H9 (cell line): ENCODE data around the gene CTSE. TPM values are rescaled to one million over a fixed set of nuclear protein-coding genes. Genes with fewer than 3 reads are reported as not detected.

ENCODE experiments used
- DNase-seq: peaks from one replicate; pipeline ENCODE4 v3.0.0-alpha.2; 2017
- H2AFZ ChIP-seq: one replicate; pipeline ENCODE4 v1.6.1; 2013; ENCODE audit warnings: mild to moderate bottlenecking, low read length, control low read depth, moderate library complexity
- H2AK5ac ChIP-seq: 2 replicates; pipeline ENCODE4 v1.6.1; 2013; ENCODE audit warnings: low read length, control low read depth, mixed read lengths; ENCODE audit not compliant: insufficient read length
- H2BK120ac ChIP-seq: one replicate; pipeline ENCODE4 v1.6.1; 2013; ENCODE audit warnings: low read depth, mild to moderate bottlenecking, low read length, control low read depth, inconsistent platforms; ENCODE audit not compliant: poor library complexity, severe bottlenecking
- H2BK12ac ChIP-seq: 2 replicates; pipeline ENCODE4 v1.6.1; 2013; ENCODE audit warnings: low read length, control low read depth, mixed read lengths, low read depth; ENCODE audit not compliant: insufficient read length
- H2BK15ac ChIP-seq: 2 replicates; pipeline ENCODE4 v1.6.1; 2013; ENCODE audit warnings: low read depth, low read length, control low read depth
- H2BK20ac ChIP-seq: one replicate; pipeline ENCODE4 v1.6.1; 2013; ENCODE audit warnings: low read depth, mild to moderate bottlenecking, low read length, control low read depth, inconsistent platforms; ENCODE audit not compliant: poor library complexity, severe bottlenecking
- H2BK5ac ChIP-seq: 2 replicates; pipeline ENCODE4 v1.6.1; 2013; ENCODE audit warnings: low read length, control low read depth, mixed read lengths; ENCODE audit not compliant: insufficient read length
- H3K14ac ChIP-seq: 2 replicates; pipeline ENCODE4 v1.6.1; 2013; ENCODE audit warnings: low read length, control low read depth; ENCODE audit not compliant: insufficient read depth
- H3K18ac ChIP-seq: 2 replicates; pipeline ENCODE4 v1.6.1; 2013; ENCODE audit warnings: low read depth, mild to moderate bottlenecking, mixed read lengths, low read length, control low read depth; ENCODE audit not compliant: insufficient read length
- H3K23ac ChIP-seq: 2 replicates; pipeline ENCODE4 v1.6.1; 2013; ENCODE audit warnings: low read length, control low read depth, mixed read lengths, low read depth; ENCODE audit not compliant: insufficient read length
- H3K23me2 ChIP-seq: 2 replicates; pipeline ENCODE4 v1.6.1; 2013; ENCODE audit warnings: low read depth, mild to moderate bottlenecking, mixed read lengths, low read length, control low read depth; ENCODE audit not compliant: insufficient read length, poor library complexity, severe bottlenecking
- H3K27ac ChIP-seq: 2 replicates; pipeline ENCODE4 v1.5.1; 2013; ENCODE audit warnings: low read length, control low read depth, mixed read lengths, low read depth; ENCODE audit not compliant: insufficient read length
- H3K27me3 ChIP-seq: 2 replicates; pipeline ENCODE4 v1.6.1; 2013; ENCODE audit warnings: low read length, control low read depth, inconsistent platforms; ENCODE audit not compliant: insufficient read depth
- H3K4ac ChIP-seq: 2 replicates; pipeline ENCODE4 v1.6.1; 2013; ENCODE audit warnings: low read depth, mild to moderate bottlenecking, control low read depth, inconsistent platforms, low read length, moderate library complexity
- H3K4me1 ChIP-seq: 2 replicates; pipeline ENCODE4 v1.6.1; 2013; ENCODE audit warnings: low read length, control low read depth, inconsistent platforms; ENCODE audit not compliant: insufficient read depth
- H3K4me2 ChIP-seq: 2 replicates; pipeline ENCODE4 v1.6.1; 2013; ENCODE audit warnings: low read length, control low read depth, mixed read lengths; ENCODE audit not compliant: insufficient read length, insufficient read depth
- H3K56ac ChIP-seq: 2 replicates; pipeline ENCODE4 v1.6.1; 2013; ENCODE audit warnings: low read depth, mild to moderate bottlenecking, mixed read lengths, low read length, control low read depth; ENCODE audit not compliant: insufficient read length
- H3K79me1 ChIP-seq: 2 replicates; pipeline ENCODE4 v1.6.1; 2013; ENCODE audit warnings: low read depth, mild to moderate bottlenecking, moderate library complexity, low read length, control low read depth, inconsistent platforms; ENCODE audit not compliant: insufficient read depth, poor library complexity, severe bottlenecking
- H3K79me2 ChIP-seq: 2 replicates; pipeline ENCODE4 v1.6.1; 2013; ENCODE audit warnings: low read length, control low read depth, inconsistent platforms; ENCODE audit not compliant: insufficient read depth
- H3K9ac ChIP-seq: 2 replicates; pipeline ENCODE4 v1.6.1; 2013; ENCODE audit warnings: low read length, control low read depth, mixed read lengths; ENCODE audit not compliant: insufficient read length; ENCODE audit errors: extremely low read depth
- H3K9me3 ChIP-seq: one replicate; pipeline ENCODE4 v1.6.1; 2013; ENCODE audit warnings: low read depth, low read length, inconsistent platforms; ENCODE audit not compliant: control insufficient read depth
- H3T11ph ChIP-seq: one replicate; pipeline ENCODE4 v1.6.1; 2013; ENCODE audit warnings: mild to moderate bottlenecking, low read length, control low read depth, inconsistent platforms
- H4K20me1 ChIP-seq: one replicate; pipeline ENCODE4 v1.6.1; 2013; ENCODE audit not compliant: control insufficient read depth, insufficient read length, insufficient read depth
- H4K5ac ChIP-seq: 2 replicates; pipeline ENCODE4 v1.6.1; 2013; ENCODE audit warnings: low read depth, mild to moderate bottlenecking, mixed read lengths, low read length, control low read depth; ENCODE audit not compliant: insufficient read length
- H4K8ac ChIP-seq: replicated peaks from 2 replicates; pipeline ENCODE4 v1.6.1; 2013; ENCODE audit warnings: low read length, control low read depth, mixed read lengths, low read depth; ENCODE audit not compliant: insufficient read length
- H4K91ac ChIP-seq: 2 replicates; pipeline ENCODE4 v1.6.1; 2013; ENCODE audit warnings: low read depth, mild to moderate bottlenecking, moderate library complexity, mixed read lengths, low read length, control low read depth; ENCODE audit not compliant: insufficient read length
- H3K27ac Mint-ChIP-seq, 3 experiments: 2 replicates in 2 of 3; 3 replicates in 1 of 3; pipeline ENCODE4 v1.8.0; 2020 to 2021; ENCODE audit warnings: mixed read lengths in 3 of 3, mild to moderate bottlenecking in 1 of 3, moderate library complexity in 1 of 3
- H3K27me3 Mint-ChIP-seq: 2 replicates; pipeline ENCODE4 v1.8.0; 2021; ENCODE audit warnings: low read depth, mild to moderate bottlenecking, moderate library complexity, mixed read lengths
- H3K36me3 Mint-ChIP-seq, 3 experiments: 2 replicates in 2 of 3; 3 replicates in 1 of 3; pipeline ENCODE4 v1.8.0; 2020 to 2021; ENCODE audit warnings: low read depth in 3 of 3, mixed read lengths in 3 of 3; ENCODE audit not compliant: insufficient read depth in 1 of 3
- H3K4me1 Mint-ChIP-seq, 2 experiments: 2 replicates each; pipeline ENCODE4 v1.8.0; 2020; ENCODE audit warnings: mixed read lengths in 2 of 2
- H3K4me3 Mint-ChIP-seq, 2 experiments: 2 replicates in 1 of 2; 3 replicates in 1 of 2; pipeline ENCODE4 v1.8.0; 2020 to 2021; ENCODE audit warnings: mild to moderate bottlenecking in 2 of 2, mixed read lengths in 2 of 2, moderate library complexity in 1 of 2
- H3K9me3 Mint-ChIP-seq, 2 experiments: 2 replicates in 1 of 2; 3 replicates in 1 of 2; pipeline ENCODE4 v1.8.0; 2020; ENCODE audit warnings: mild to moderate bottlenecking in 2 of 2, mixed read lengths in 2 of 2, moderate library complexity in 1 of 2
- CTCF ChIP-seq: fragments of 200-600 bp; sonication (generic); conservative IDR thresholded peaks from 3 replicates; pipeline ENCODE4 v1.8.0; 2021; ENCODE audit warnings: antibody characterized with exemption, mild to moderate bottlenecking
- WGBS: extraction: QIAGEN DNeasy Blood & Tissue Kit; methylation state at CpG from one replicate; pipeline ENCODE4 v1.1.7; 2013; ENCODE audit warnings: missing lambda C conversion rate, low lambda C conversion rate, mixed read lengths; ENCODE audit not compliant: insufficient read length; ENCODE audit errors: extremely low coverage; 5-methylcytosine and 5-hydroxymethylcytosine counted together
- total RNA-seq: library from RNA; stranded (reverse); gene quantifications from 2 replicates; pipeline ENCODE4 v1.2.1, GENCODE V29; 2021

Gene CTSE
- total RNA-seq, 1 experiment from 2014 or later: not detected

DNA sequence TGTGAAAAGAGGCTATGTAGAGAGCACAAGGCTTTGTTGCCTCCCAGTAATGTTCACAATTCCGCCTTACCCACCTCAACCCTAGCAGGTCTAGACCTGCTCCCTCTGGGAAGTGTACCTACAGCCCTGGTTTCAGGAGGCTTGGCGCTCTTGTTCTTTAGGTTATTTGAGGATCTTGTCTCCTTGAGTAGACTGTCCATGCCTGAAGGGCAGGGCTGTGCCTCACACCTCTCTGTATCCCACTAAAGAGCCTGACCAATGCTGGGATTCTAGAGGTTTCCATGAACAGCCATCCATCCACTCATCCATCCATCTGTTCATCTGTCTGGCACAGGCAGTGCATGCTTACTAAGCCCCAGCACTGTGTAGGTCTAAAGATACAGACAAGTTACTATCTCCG lies 21.5 kb downstream of the CTSE start:
- H3K27me3 Mint-ChIP-seq: peaks cover 19% of the 10 kb centered on the region
- no peak for TF ChIP-seq CTCF
- H3K27ac ChIP-seq: no peak overlapping the region
- WGBS: no CpG with 5 or more reads among the region's 3 CpGs
- H2BK15ac ChIP-seq: no peak overlapping the region
- no peaks in the 10 kb centered on the region for H3K79me1 ChIP-seq
- H3K9me3 ChIP-seq: no peaks in the 10 kb centered on the region
- no peak overlapping the region for H2BK120ac ChIP-seq
- H3K23ac ChIP-seq: no peak overlapping the region
- H3K56ac ChIP-seq: no peak overlapping the region
- H3K4me1 Mint-ChIP-seq: peaks cover 17 to 30% of the 10 kb centered on the region in 2 experiments
- H3K27me3 ChIP-seq: peaks cover 4% of the 10 kb centered on the region; the same call in 1 of the 2 replicates
- H2AK5ac ChIP-seq: no peak overlapping the region
- H3K4me3 Mint-ChIP-seq: no peak overlapping the region; a peak in 1 of 5 replicates
- no peak overlapping the region for H3K4ac ChIP-seq
- H3K9ac ChIP-seq: no peak overlapping the region
- H3T11ph ChIP-seq: no peak overlapping the region
- no peak overlapping the region for H4K5ac ChIP-seq
- peaks cover 3% of the 10 kb centered on the region for H3K23me2 ChIP-seq
- H4K91ac ChIP-seq: no peak overlapping the region
- no peak overlapping the region for H2BK5ac ChIP-seq
- H3K36me3 Mint-ChIP-seq: no peaks in the 10 kb centered on the region; a peak in 2 of 7 replicates
- no peak overlapping the region for H4K8ac ChIP-seq
- H3K18ac ChIP-seq: no peak overlapping the region
- H2AFZ ChIP-seq: no peak overlapping the region
- no peak overlapping the region for H2BK12ac ChIP-seq
- peaks cover 0 to 3% of the 10 kb centered on the region in 2 experiments; a peak in 2 of 5 replicates for H3K9me3 Mint-ChIP-seq
- H3K4me1 ChIP-seq: no peaks in the 10 kb centered on the region
- no peak overlapping the region for H3K4me2 ChIP-seq
- DNase-seq: no peak
- peaks cover 2% of the 10 kb centered on the region for H4K20me1 ChIP-seq
- H3K14ac ChIP-seq: no peak overlapping the region
- H3K27ac Mint-ChIP-seq: no peak overlapping the region
- no peaks in the 10 kb centered on the region for H3K79me2 ChIP-seq
- H2BK20ac ChIP-seq: no peak overlapping the region
